Osteocyte (in vitro differentiated cells): ENCODE measurements around the gene ANKH. TPM values are rescaled to one million over a fixed set of nuclear protein-coding genes. Genes with fewer than 3 reads are reported as not detected.

Experiments
- DNase-seq: peaks from one replicate; pipeline ENCODE4 v3.0.0; 2021; ENCODE audit warnings: mixed read lengths; ENCODE audit not compliant: unreplicated experiment; ENCODE audit errors: extremely low spot score
- H3K27ac Mint-ChIP-seq: one replicate; pipeline ENCODE4 v1.8.0; 2021; ENCODE audit warnings: mild to moderate bottlenecking, mixed read lengths; ENCODE audit not compliant: unreplicated experiment
- H3K27me3 Mint-ChIP-seq: one replicate; pipeline ENCODE4 v1.8.0; 2021; ENCODE audit warnings: mixed read lengths; ENCODE audit not compliant: unreplicated experiment
- H3K36me3 Mint-ChIP-seq: one replicate; pipeline ENCODE4 v1.8.0; 2021; ENCODE audit warnings: mixed read lengths; ENCODE audit not compliant: unreplicated experiment
- H3K4me1 Mint-ChIP-seq: one replicate; pipeline ENCODE4 v1.8.0; 2021; ENCODE audit warnings: mixed read lengths; ENCODE audit not compliant: unreplicated experiment
- H3K4me3 Mint-ChIP-seq: one replicate; pipeline ENCODE4 v1.8.0; 2021; ENCODE audit warnings: mild to moderate bottlenecking, moderate library complexity, mixed read lengths; ENCODE audit not compliant: unreplicated experiment
- H3K9me3 Mint-ChIP-seq: one replicate; pipeline ENCODE4 v1.8.0; 2021; ENCODE audit warnings: mixed read lengths; ENCODE audit not compliant: unreplicated experiment
- total RNA-seq: library from RNA; stranded (reverse); gene quantifications from 2 replicates; pipeline ENCODE4 v1.2.1, GENCODE V29; 2021
- TF ChIP-seq, protein P1 (sequence below): fragments of 200-600 bp; sonication (generic); IDR thresholded peaks from 2 replicates; pipeline ENCODE4 v1.5.0; 2021; ENCODE audit warnings: antibody characterized with exemption, mild to moderate bottlenecking, moderate library complexity

Gene ANKH
- total RNA-seq, 1 donor from 2014 or later = 50.8 TPM

DNA sequence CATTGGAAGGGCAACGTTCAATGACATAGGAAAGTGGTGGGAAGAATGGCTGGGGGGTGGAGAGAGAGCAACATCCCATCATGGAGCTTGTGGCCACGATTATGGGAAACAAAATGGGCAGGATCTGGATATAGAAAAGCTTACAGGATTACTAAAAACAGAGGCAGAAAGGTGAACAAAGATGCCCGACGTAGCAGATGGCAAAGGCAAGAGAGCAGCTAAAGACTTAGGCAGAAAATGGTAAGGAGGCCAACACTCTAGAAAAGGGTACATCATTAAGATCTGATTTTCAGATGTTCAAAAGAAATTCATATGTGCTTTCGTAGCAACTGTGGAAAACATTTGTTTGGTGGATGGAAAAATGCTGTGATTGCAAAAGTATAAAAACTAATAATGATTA lies 104.5 kb downstream of the ANKH start:
- Mint-ChIP-seq H3K4me1 (no peaks in the 10 kb centered on the region), H3K36me3 (no peaks in the 10 kb centered on the region), H3K4me3 (no peak overlapping the region), H3K9me3 (no peaks in the 10 kb centered on the region), H3K27ac (no peak overlapping the region), H3K27me3 (no peaks in the 10 kb centered on the region)
- TF ChIP-seq, protein P1, sequence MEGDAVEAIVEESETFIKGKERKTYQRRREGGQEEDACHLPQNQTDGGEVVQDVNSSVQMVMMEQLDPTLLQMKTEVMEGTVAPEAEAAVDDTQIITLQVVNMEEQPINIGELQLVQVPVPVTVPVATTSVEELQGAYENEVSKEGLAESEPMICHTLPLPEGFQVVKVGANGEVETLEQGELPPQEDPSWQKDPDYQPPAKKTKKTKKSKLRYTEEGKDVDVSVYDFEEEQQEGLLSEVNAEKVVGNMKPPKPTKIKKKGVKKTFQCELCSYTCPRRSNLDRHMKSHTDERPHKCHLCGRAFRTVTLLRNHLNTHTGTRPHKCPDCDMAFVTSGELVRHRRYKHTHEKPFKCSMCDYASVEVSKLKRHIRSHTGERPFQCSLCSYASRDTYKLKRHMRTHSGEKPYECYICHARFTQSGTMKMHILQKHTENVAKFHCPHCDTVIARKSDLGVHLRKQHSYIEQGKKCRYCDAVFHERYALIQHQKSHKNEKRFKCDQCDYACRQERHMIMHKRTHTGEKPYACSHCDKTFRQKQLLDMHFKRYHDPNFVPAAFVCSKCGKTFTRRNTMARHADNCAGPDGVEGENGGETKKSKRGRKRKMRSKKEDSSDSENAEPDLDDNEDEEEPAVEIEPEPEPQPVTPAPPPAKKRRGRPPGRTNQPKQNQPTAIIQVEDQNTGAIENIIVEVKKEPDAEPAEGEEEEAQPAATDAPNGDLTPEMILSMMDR = no peak
- DNase-seq = no peak

DNA sequence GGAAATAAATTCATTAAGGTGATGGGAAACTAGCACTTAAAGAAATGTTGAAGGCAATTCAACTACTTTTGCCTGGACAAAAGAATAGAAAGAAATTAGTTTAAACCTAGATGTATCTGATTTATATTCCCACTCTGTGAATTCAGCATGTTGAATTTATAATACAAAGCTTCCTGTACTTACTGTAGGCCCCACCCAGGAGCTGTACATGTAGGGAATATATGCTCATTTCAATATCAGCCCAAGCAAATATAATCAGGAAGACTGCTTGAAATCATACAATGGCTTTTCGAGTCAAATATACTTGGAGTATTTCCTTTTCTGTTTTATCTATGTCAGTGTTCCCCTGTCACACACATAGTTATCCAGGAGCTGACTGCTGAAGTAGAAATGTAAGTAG lies 105.0 kb downstream of the ANKH start:
- DNase-seq = no peak
- H3K36me3 Mint-ChIP-seq = no peaks in the 10 kb centered on the region
- H3K9me3 Mint-ChIP-seq = no peaks in the 10 kb centered on the region
- no peak overlapping the region for H3K27ac Mint-ChIP-seq
- no peaks in the 10 kb centered on the region for H3K4me1 Mint-ChIP-seq
- TF ChIP-seq, protein P1 = no peak
- H3K4me3 Mint-ChIP-seq = no peak overlapping the region
- no peaks in the 10 kb centered on the region for H3K27me3 Mint-ChIP-seq

DNA sequence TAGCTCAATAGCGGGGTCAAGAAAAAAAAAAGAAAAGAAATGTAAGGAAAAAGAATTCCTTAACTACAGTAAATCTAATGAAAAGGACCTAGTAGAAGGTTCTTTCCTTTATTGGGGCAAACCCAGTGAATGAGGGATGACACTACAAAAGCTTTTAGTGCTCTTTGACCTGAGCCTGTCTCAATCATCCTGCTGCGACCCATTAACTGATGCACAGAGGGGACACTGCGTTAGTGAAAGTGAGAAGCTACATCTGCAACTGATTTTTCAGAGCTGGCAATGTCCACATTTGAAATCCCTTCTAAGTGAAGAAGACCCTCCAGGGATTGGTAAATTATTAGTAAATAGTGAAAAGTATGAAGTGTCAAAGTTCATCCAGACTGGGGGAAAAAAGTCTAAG lies 106.0 kb downstream of the ANKH start:
- Mint-ChIP-seq H3K4me3 (no peak overlapping the region), H3K9me3 (no peaks in the 10 kb centered on the region), H3K4me1 (no peaks in the 10 kb centered on the region), H3K27me3 (no peaks in the 10 kb centered on the region), H3K27ac (no peak overlapping the region), H3K36me3 (no peaks in the 10 kb centered on the region)
- DNase-seq = no peak
- TF ChIP-seq, protein P1 = no peak

DNA sequence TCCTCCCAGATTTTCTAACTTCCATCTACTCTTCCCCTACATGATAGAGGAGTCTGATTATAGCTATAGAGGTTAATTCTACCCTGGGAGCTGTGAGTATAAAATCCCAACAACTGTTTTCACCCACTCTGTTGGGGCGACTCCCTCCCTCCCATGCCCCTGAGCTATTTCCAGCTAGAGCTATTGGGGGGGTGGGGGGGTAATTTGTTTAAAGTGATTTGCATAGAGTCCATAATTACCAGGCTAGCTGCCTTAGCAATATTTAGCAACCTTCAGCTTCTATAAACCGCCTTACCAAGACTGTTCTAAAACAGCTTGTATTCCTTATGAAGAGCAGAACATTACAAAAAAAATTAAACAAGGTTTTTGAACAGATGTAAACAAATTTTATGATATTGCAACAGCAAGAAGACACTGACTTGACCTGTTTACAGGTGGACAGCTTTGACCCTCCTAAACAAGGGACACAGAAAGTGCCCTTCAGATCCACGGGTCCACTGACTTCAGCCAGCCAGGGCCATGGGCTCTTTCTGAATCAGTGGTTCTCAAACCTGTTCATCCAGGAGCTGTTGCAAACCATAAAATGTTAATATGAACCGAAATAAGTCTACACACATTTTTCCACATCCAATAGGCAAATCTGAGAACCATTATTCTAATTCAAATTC lies 108.9 kb downstream of the ANKH start:
- Mint-ChIP-seq H3K4me1 (no peaks in the 10 kb centered on the region), H3K27ac (no peak overlapping the region), H3K4me3 (no peak overlapping the region), H3K9me3 (no peaks in the 10 kb centered on the region), H3K36me3 (no peaks in the 10 kb centered on the region), H3K27me3 (no peaks in the 10 kb centered on the region)
- TF ChIP-seq, protein P1 = no peak
- no peak for DNase-seq

DNA sequence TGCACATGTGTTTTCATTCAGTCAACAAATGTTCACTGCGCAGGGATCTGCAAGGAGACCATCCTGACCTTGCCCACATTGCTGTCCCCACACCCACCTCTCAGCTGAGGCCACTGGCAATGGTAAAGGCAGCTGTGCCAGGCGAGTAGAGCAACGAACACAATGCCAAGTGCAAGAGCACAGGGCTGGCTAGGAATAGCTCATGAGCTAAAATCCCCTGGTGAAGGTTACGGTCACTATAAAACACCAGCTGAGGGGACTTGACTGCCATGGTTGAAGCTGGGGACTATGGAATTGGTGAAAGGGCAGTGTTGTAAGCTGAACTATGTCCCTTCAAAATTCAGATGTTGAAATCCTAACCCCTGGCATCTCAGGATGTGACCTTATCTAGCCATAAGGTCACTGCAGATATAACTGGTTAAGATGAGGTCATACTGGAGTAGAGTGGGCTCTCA lies 111.0 kb downstream of the ANKH start:
- H3K27ac Mint-ChIP-seq = no peak overlapping the region
- TF ChIP-seq, protein P1 = no peak
- H3K27me3 Mint-ChIP-seq = no peaks in the 10 kb centered on the region

More for the DNA sequence above, 111.0 kb downstream of the ANKH start:
- Mint-ChIP-seq H3K4me1 (no peaks in the 10 kb centered on the region), H3K9me3 (no peaks in the 10 kb centered on the region), H3K4me3 (no peak overlapping the region), H3K36me3 (no peaks in the 10 kb centered on the region)
- no peak for DNase-seq
